Panc1 (cell line): ENCODE data around the gene ROBO2. TPM values are rescaled to one million over a fixed set of nuclear protein-coding genes. Genes with fewer than 3 reads are reported as not detected.

Experiments
- ATAC-seq: fragments of 200-7000 bp; cut with Tn5 transposase; 2 replicates; pipeline ENCODE4 v1.9.1; 2020; ENCODE audit warnings: mild to moderate bottlenecking, moderate library complexity
- BruUV-seq: library from RNA; stranded (reverse); fragments of 400-500 nt; replicated peaks from 2 replicates; lab custom pipeline; 2021; lab: Mats Ljungman, UMichigan
- CTCF ChIA-PET: fragments of 300-600 bp; sonication (Branson Sonifier 250); formaldehyde crosslinking; loops from one replicate; lab custom pipeline; 2022; ENCODE audit warnings: antibody characterized with exemption; lab: Charles Lee
- POLR2A ChIA-PET: fragments of 300-600 bp; sonication (Branson Sonifier 250); formaldehyde crosslinking; loops from one replicate; lab custom pipeline; 2022; ENCODE audit warnings: antibody characterized with exemption; lab: Charles Lee
- DNase-seq: peaks from one replicate; pipeline ENCODE4 v3.0.0-alpha.2; 2010; ENCODE audit warnings: low read depth, low spot score
- H3K27ac ChIP-seq: 2 replicates; pipeline ENCODE4 v1.5.1; 2011; ENCODE audit warnings: mild to moderate bottlenecking, low read length, inconsistent platforms
- H3K27me3 ChIP-seq: fragments of 200-500 bp; sonication (Bioruptor generic); 2 replicates; pipeline ENCODE4 v1.6.0; 2014; ENCODE audit warnings: low read length, inconsistent platforms; ENCODE audit not compliant: control insufficient read depth, insufficient read depth
- H3K36me3 ChIP-seq: fragments of 200-500 bp; sonication (Bioruptor generic); 2 replicates; pipeline ENCODE4 v1.5.1; 2014; ENCODE audit warnings: inconsistent platforms, mild to moderate bottlenecking, low read length, moderate library complexity; ENCODE audit not compliant: control insufficient read depth, insufficient read depth
- H3K4me1 ChIP-seq: 2 replicates; pipeline ENCODE4 v1.5.1; 2011; ENCODE audit warnings: inconsistent platforms, mild to moderate bottlenecking, low read length, moderate library complexity; ENCODE audit not compliant: control insufficient read depth, insufficient read depth
- H3K4me3 ChIP-seq, 2 experiments: 2 replicates each; pipeline ENCODE4 v1.5.1; 2011 to 2012; ENCODE audit warnings: low read depth in 2 of 2, low read length in 2 of 2, mild to moderate bottlenecking in 2 of 2, inconsistent platforms in 1 of 2, moderate library complexity in 1 of 2
- H3K9me3 ChIP-seq: fragments of 200-500 bp; sonication (Bioruptor generic); 2 replicates; pipeline ENCODE4 v1.5.1; 2014; ENCODE audit warnings: low read depth, mild to moderate bottlenecking, inconsistent platforms, low read length, moderate library complexity; ENCODE audit not compliant: control insufficient read depth, insufficient read depth
- CTCF ChIP-seq: fragments of 450-650 bp; IDR thresholded peaks from 2 replicates; pipeline ENCODE4 v1.5.1; 2017; ENCODE audit warnings: mild to moderate bottlenecking
- POLR2AphosphoS5 ChIP-seq: IDR thresholded peaks from 2 replicates; pipeline ENCODE4 v1.6.1; 2012; ENCODE audit warnings: mild to moderate bottlenecking, low read depth, low read length, moderate library complexity
- SIN3A ChIP-seq: IDR thresholded peaks from 2 replicates; pipeline ENCODE4 v1.6.1; 2012; ENCODE audit warnings: low read depth, mild to moderate bottlenecking, low read length, moderate library complexity, borderline replicate concordance; ENCODE audit not compliant: insufficient read depth
- TCF7L2 ChIP-seq: IDR thresholded peaks from 2 replicates; pipeline ENCODE4 v1.6.1; 2011; ENCODE audit warnings: mild to moderate bottlenecking, low read depth, low read length, inconsistent platforms
- in situ Hi-C: cut with HindIII; loops from 2 replicates; pipeline ENCODE4 v1.10.0; 2016; ENCODE audit warnings: low sequenced_read_pairs, low pct_unique_long_range_greater_than_20kb
- intact Hi-C: fragments of 100-400 bp; cut with micrococcal nuclease; formaldehyde crosslinking; loops from one replicate; pipeline ENCODE4 v1.10.0; 2022; ENCODE audit not compliant: unreplicated experiment
- total RNA-seq: library from RNA; stranded (reverse); gene quantifications from one replicate; pipeline ENCODE4 v1.2.1, GENCODE V29; 2021; ENCODE audit not compliant: unreplicated experiment
- TF ChIP-seq, protein P1 (sequence below), 2 experiments: IDR thresholded peaks; 2 replicates each; pipeline ENCODE4 v1.6.1; 2011 to 2012; ENCODE audit warnings: low read depth in 2 of 2, control low read depth in 1 of 2, low read length in 1 of 2, mild to moderate bottlenecking in 1 of 2, moderate library complexity in 1 of 2; ENCODE audit not compliant: insufficient read depth in 1 of 2

ROBO2 gene
- total RNA-seq, 1 experiment from 2014 or later, result 1.3 TPM

DNA sequence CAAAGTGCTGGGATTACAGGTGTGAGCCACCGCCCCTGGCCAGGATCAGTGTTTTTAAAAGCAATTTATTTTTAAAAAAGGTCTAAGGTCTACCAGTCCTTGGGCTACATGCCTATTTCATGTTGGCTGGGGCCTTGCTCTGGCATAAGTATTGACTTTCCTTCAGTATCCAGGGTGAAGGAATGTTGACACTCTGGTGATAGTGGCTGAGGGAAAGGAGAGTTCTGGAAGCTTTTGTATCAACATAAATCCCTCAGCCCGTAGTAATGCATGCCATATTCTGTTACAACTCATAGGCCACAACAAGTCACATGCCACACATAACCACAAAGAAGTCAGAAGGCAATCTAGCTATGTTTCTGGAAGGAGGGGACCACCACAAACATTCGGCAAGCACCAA, 273.9 kb downstream of the ROBO2 start:
- ATAC-seq, result no peak

GRCh38 chr3:77319711-77320110, 279.8 kb downstream of the ROBO2 start:
- H3K4me1 ChIP-seq, result no peaks in the 10 kb centered on the region
- no TSS peak for BruUV-seq
- H3K27me3 ChIP-seq, result no peaks in the 10 kb centered on the region
- ChIA-PET CTCF (no interaction called here), POLR2A (no interaction called here)
- H3K9me3 ChIP-seq, result no peaks in the 10 kb centered on the region
- DNase-seq, result no peak
- ATAC-seq, result no peak
- intact Hi-C loops (no loop called here), in situ Hi-C loops (no loop called here)
- no peaks in the 10 kb centered on the region for H3K36me3 ChIP-seq
- no peak overlapping the region for H3K27ac ChIP-seq
- TF ChIP-seq SIN3A (no peak), POLR2AphosphoS5 (no peak), CTCF (no peak), TCF7L2 (no peak)
- TF ChIP-seq, protein P1, sequence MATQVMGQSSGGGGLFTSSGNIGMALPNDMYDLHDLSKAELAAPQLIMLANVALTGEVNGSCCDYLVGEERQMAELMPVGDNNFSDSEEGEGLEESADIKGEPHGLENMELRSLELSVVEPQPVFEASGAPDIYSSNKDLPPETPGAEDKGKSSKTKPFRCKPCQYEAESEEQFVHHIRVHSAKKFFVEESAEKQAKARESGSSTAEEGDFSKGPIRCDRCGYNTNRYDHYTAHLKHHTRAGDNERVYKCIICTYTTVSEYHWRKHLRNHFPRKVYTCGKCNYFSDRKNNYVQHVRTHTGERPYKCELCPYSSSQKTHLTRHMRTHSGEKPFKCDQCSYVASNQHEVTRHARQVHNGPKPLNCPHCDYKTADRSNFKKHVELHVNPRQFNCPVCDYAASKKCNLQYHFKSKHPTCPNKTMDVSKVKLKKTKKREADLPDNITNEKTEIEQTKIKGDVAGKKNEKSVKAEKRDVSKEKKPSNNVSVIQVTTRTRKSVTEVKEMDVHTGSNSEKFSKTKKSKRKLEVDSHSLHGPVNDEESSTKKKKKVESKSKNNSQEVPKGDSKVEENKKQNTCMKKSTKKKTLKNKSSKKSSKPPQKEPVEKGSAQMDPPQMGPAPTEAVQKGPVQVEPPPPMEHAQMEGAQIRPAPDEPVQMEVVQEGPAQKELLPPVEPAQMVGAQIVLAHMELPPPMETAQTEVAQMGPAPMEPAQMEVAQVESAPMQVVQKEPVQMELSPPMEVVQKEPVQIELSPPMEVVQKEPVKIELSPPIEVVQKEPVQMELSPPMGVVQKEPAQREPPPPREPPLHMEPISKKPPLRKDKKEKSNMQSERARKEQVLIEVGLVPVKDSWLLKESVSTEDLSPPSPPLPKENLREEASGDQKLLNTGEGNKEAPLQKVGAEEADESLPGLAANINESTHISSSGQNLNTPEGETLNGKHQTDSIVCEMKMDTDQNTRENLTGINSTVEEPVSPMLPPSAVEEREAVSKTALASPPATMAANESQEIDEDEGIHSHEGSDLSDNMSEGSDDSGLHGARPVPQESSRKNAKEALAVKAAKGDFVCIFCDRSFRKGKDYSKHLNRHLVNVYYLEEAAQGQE (IDR thresholded peaks at IDR 0.05; ENCODE audit: insufficient read depth in 1 of 2, low read depth in 2 of 2, low read length in 1 of 2), result no peak
- no peak overlapping the region for H3K4me3 ChIP-seq

More for the DNA sequence above, 273.9 kb downstream of the ROBO2 start:
- in situ Hi-C loops (no loop called here), intact Hi-C loops (no loop called here)
- Histone ChIP-seq H3K27me3 (no peaks in the 10 kb centered on the region), H3K27ac (no peak overlapping the region), H3K4me1 (no peaks in the 10 kb centered on the region), H3K9me3 (no peaks in the 10 kb centered on the region), H3K36me3 (no peaks in the 10 kb centered on the region), H3K4me3 (no peak overlapping the region)
- no TSS peak for BruUV-seq
- TF ChIP-seq CTCF (no peak), POLR2AphosphoS5 (no peak), TCF7L2 (no peak), SIN3A (no peak)
- TF ChIP-seq, protein P1 (IDR thresholded peaks at IDR 0.05; ENCODE audit: insufficient read depth in 1 of 2, low read depth in 2 of 2, low read length in 1 of 2), result no peak
- POLR2A ChIA-PET, result no interaction called here
- DNase-seq, result no peak
- CTCF ChIA-PET, result no interaction called here
